ENCODE data around the gene SLC25A12.

Gene SLC25A12

GRCh38 chr2:171852366-171852888 lies 41.6 kb downstream of the SLC25A12 start:
- no peak overlapping the region for H2BK120ac ChIP-seq (ENCODE audit: low read depth, low read length)
- H3K27ac ChIP-seq (replicated peaks; ENCODE audit: low read length) = no peak overlapping the region
- no peak for DNase-seq (ENCODE audit: low spot score)
- no peak overlapping the region for H4K8ac ChIP-seq (ENCODE audit: low read depth, low read length)
- no peak overlapping the region for H2BK12ac ChIP-seq (ENCODE audit: low read length)
- H3K18ac ChIP-seq (ENCODE audit: low read length) = no peak overlapping the region
- peaks cover 1 to 5% of the 10 kb centered on the region in 2 donors for H3K4me1 ChIP-seq (ENCODE audit: control insufficient read depth in 2 of 2, insufficient read depth in 1 of 2, low read depth in 1 of 2, low read length in 2 of 2)
- no peak overlapping the region for H4K91ac ChIP-seq (ENCODE audit: low read depth, low read length, poor library complexity)
- H3K23ac ChIP-seq (ENCODE audit: low read depth, low read length, poor library complexity) = no peak overlapping the region
- H3K79me1 ChIP-seq (ENCODE audit: low read depth, low read length) = no peaks in the 10 kb centered on the region
- H2BK5ac ChIP-seq (ENCODE audit: low read length) = no peak overlapping the region
- no peak overlapping the region for H2BK15ac ChIP-seq (ENCODE audit: low read length)
- WGBS, 2 donors (ENCODE audit: extremely low coverage in 2 of 2, insufficient read length in 2 of 2, insufficient replicate concordance in 1 of 2) = no CpG with 5 or more reads among the region's 1 CpG
- H3K4me3 ChIP-seq (ENCODE audit: low read length in 2 of 2) = no peak overlapping the region
- H3K27me3 ChIP-seq (ENCODE audit: control insufficient read depth in 3 of 3, insufficient read depth in 3 of 3, low read depth in 1 of 3, low read length in 3 of 3) = no peaks in the 10 kb centered on the region
- H3K9me3 ChIP-seq (replicated peaks in 1 of 2; ENCODE audit: control insufficient read depth in 2 of 2, insufficient read depth in 1 of 2, low read depth in 1 of 2, low read length in 2 of 2) = no peaks in the 10 kb centered on the region
- peaks cover 0 to 25% of the 10 kb centered on the region in 2 donors for H3K36me3 ChIP-seq (replicated peaks in 1 of 2; ENCODE audit: control insufficient read depth in 2 of 2, insufficient read depth in 2 of 2, low read length in 2 of 2)
- no peak overlapping the region for H2AK5ac ChIP-seq (ENCODE audit: low read depth, low read length)
- no peak overlapping the region for H3K4ac ChIP-seq (ENCODE audit: low read length)
- H2AFZ ChIP-seq (ENCODE audit: low read length) = no peak overlapping the region
- H3K14ac ChIP-seq (ENCODE audit: low read length) = no peak overlapping the region
- no peak overlapping the region for H3K4me2 ChIP-seq (ENCODE audit: insufficient read depth, low read length, poor library complexity, severe bottlenecking)
- no peak overlapping the region for H3K9ac ChIP-seq (ENCODE audit: low read depth, low read length, poor library complexity)

GRCh38 chr2:171847627-171848026 lies 46.4 kb downstream of the SLC25A12 start:
- Histone ChIP-seq H3K23ac (ENCODE audit: low read depth, low read length, poor library complexity) (no peak overlapping the region), H3K4ac (ENCODE audit: low read length) (no peak overlapping the region), H2BK5ac (ENCODE audit: low read length) (no peak overlapping the region), H2BK120ac (ENCODE audit: low read depth, low read length) (no peak overlapping the region), H3K4me3 (ENCODE audit: low read length in 2 of 2) (no peak overlapping the region), H2BK12ac (ENCODE audit: low read length) (no peak overlapping the region), H3K4me2 (ENCODE audit: insufficient read depth, low read length, poor library complexity, severe bottlenecking) (no peak overlapping the region), H3K18ac (ENCODE audit: low read length) (no peak overlapping the region), H4K8ac (ENCODE audit: low read depth, low read length) (no peak overlapping the region), H3K9ac (ENCODE audit: low read depth, low read length, poor library complexity) (no peak overlapping the region), H3K14ac (ENCODE audit: low read length) (no peak overlapping the region), H4K91ac (ENCODE audit: low read depth, low read length, poor library complexity) (no peak overlapping the region), H2BK15ac (ENCODE audit: low read length) (no peak overlapping the region), H2AFZ (ENCODE audit: low read length) (no peak overlapping the region), H3K27me3 (ENCODE audit: control insufficient read depth in 3 of 3, insufficient read depth in 3 of 3, low read depth in 1 of 3, low read length in 3 of 3) (no peaks in the 10 kb centered on the region), H3K36me3 (replicated peaks in 1 of 2; ENCODE audit: control insufficient read depth in 2 of 2, insufficient read depth in 2 of 2, low read length in 2 of 2) (peaks cover 0 to 8% of the 10 kb centered on the region in 2 donors), H3K79me1 (ENCODE audit: low read depth, low read length) (no peaks in the 10 kb centered on the region), H3K9me3 (replicated peaks in 1 of 2; ENCODE audit: control insufficient read depth in 2 of 2, insufficient read depth in 1 of 2, low read depth in 1 of 2, low read length in 2 of 2) (no peaks in the 10 kb centered on the region), H3K27ac (replicated peaks; ENCODE audit: low read length) (no peak overlapping the region), H3K4me1 (ENCODE audit: control insufficient read depth in 2 of 2, insufficient read depth in 1 of 2, low read depth in 1 of 2, low read length in 2 of 2) (peaks cover 2 to 7% of the 10 kb centered on the region in 2 donors), H2AK5ac (ENCODE audit: low read depth, low read length) (no peak overlapping the region)
- DNase-seq (ENCODE audit: low spot score) = no peak
- WGBS, 2 donors (ENCODE audit: extremely low coverage in 2 of 2, insufficient read length in 2 of 2, insufficient replicate concordance in 1 of 2) = no CpG with 5 or more reads among the region's 2 CpGs

- Histone ChIP-seq H2BK5ac (ENCODE audit: low read length) (no peak overlapping the region), H3K4me3 (ENCODE audit: low read length in 2 of 2) (no peak overlapping the region), H3K4me2 (ENCODE audit: insufficient read depth, low read length, poor library complexity, severe bottlenecking) (no peak overlapping the region), H3K23ac (ENCODE audit: low read depth, low read length, poor library complexity) (no peak overlapping the region), H3K27ac (replicated peaks; ENCODE audit: low read length) (no peak overlapping the region), H2AFZ (ENCODE audit: low read length) (no peak overlapping the region), H3K27me3 (ENCODE audit: control insufficient read depth in 3 of 3, insufficient read depth in 3 of 3, low read depth in 1 of 3, low read length in 3 of 3) (no peaks in the 10 kb centered on the region), H3K14ac (ENCODE audit: low read length) (no peak overlapping the region), H2BK120ac (ENCODE audit: low read depth, low read length) (no peak overlapping the region), H3K4me1 (ENCODE audit: control insufficient read depth in 2 of 2, insufficient read depth in 1 of 2, low read depth in 1 of 2, low read length in 2 of 2) (peaks cover 2 to 7% of the 10 kb centered on the region in 2 donors), H3K9me3 (replicated peaks in 1 of 2; ENCODE audit: control insufficient read depth in 2 of 2, insufficient read depth in 1 of 2, low read depth in 1 of 2, low read length in 2 of 2) (no peaks in the 10 kb centered on the region), H2AK5ac (ENCODE audit: low read depth, low read length) (no peak overlapping the region), H3K36me3 (replicated peaks in 1 of 2; ENCODE audit: control insufficient read depth in 2 of 2, insufficient read depth in 2 of 2, low read length in 2 of 2) (peaks cover 0 to 9% of the 10 kb centered on the region in 2 donors), H2BK15ac (ENCODE audit: low read length) (no peak overlapping the region), H3K18ac (ENCODE audit: low read length) (no peak overlapping the region), H3K4ac (ENCODE audit: low read length) (no peak overlapping the region), H3K9ac (ENCODE audit: low read depth, low read length, poor library complexity) (no peak overlapping the region), H2BK12ac (ENCODE audit: low read length) (no peak overlapping the region), H4K91ac (ENCODE audit: low read depth, low read length, poor library complexity) (no peak overlapping the region), H4K8ac (ENCODE audit: low read depth, low read length) (no peak overlapping the region), H3K79me1 (ENCODE audit: low read depth, low read length) (no peaks in the 10 kb centered on the region)
- DNase-seq (ENCODE audit: low spot score) = no peak
These were observed 47.1 kb downstream of the SLC25A12 start for GRCh38 chr2:171846894-171847293.

- Histone ChIP-seq H3K36me3 (replicated peaks in 1 of 2; ENCODE audit: control insufficient read depth in 2 of 2, insufficient read depth in 2 of 2, low read length in 2 of 2) (peaks cover 0 to 26% of the 10 kb centered on the region in 2 donors), H3K14ac (ENCODE audit: low read length) (no peak overlapping the region), H2BK120ac (ENCODE audit: low read depth, low read length) (no peak overlapping the region), H2BK15ac (ENCODE audit: low read length) (no peak overlapping the region), H3K4me2 (ENCODE audit: insufficient read depth, low read length, poor library complexity, severe bottlenecking) (no peak overlapping the region), H3K9me3 (replicated peaks in 1 of 2; ENCODE audit: control insufficient read depth in 2 of 2, insufficient read depth in 1 of 2, low read depth in 1 of 2, low read length in 2 of 2) (no peaks in the 10 kb centered on the region), H4K8ac (ENCODE audit: low read depth, low read length) (no peak overlapping the region), H3K4me1 (ENCODE audit: control insufficient read depth in 2 of 2, insufficient read depth in 1 of 2, low read depth in 1 of 2, low read length in 2 of 2) (no peaks in the 10 kb centered on the region), H2AK5ac (ENCODE audit: low read depth, low read length) (no peak overlapping the region), H3K9ac (ENCODE audit: low read depth, low read length, poor library complexity) (no peak overlapping the region), H3K23ac (ENCODE audit: low read depth, low read length, poor library complexity) (no peak overlapping the region), H2BK12ac (ENCODE audit: low read length) (no peak overlapping the region), H2AFZ (ENCODE audit: low read length) (no peak overlapping the region), H3K79me1 (ENCODE audit: low read depth, low read length) (no peaks in the 10 kb centered on the region), H3K27me3 (ENCODE audit: control insufficient read depth in 3 of 3, insufficient read depth in 3 of 3, low read depth in 1 of 3, low read length in 3 of 3) (no peaks in the 10 kb centered on the region), H3K4me3 (ENCODE audit: low read length in 2 of 2) (no peak overlapping the region), H2BK5ac (ENCODE audit: low read length) (no peak overlapping the region), H3K27ac (replicated peaks; ENCODE audit: low read length) (no peak overlapping the region), H3K4ac (ENCODE audit: low read length) (no peak overlapping the region), H4K91ac (ENCODE audit: low read depth, low read length, poor library complexity) (no peak overlapping the region), H3K18ac (ENCODE audit: low read length) (no peak overlapping the region)
- no peak for DNase-seq (ENCODE audit: low spot score)
- no CpG with 5 or more reads among the region's 2 CpGs for WGBS, 2 donors (ENCODE audit: extremely low coverage in 2 of 2, insufficient read length in 2 of 2, insufficient replicate concordance in 1 of 2)
These were observed 52.0 kb downstream of the SLC25A12 start for GRCh38 chr2:171841996-171842395.
